ENCODE data around the gene CXCL17.

- no peak for TF ChIP-seq GATA2 (IDR thresholded peaks at IDR 0.05; ENCODE audit: low read depth, low read length)
- TF ChIP-seq GATA3 (IDR thresholded peaks at IDR 0.05; ENCODE audit: low read depth, low read length): no peak
Observed at GRCh38 chr19:42412661-42413076, 30.1 kb downstream of the CXCL17 start.

Measured in SH-SY5Y (cell line).